Stimulated activated CD8-positive, alpha-beta memory T cell treated with anti-CD3 and anti-CD28 coated beads, Interleukin-4, amount 100 ng/mL, for 48 hours (primary cell): Measurements from ENCODE around the gene TRIL.

Experiments
- DNase-seq: peaks from one replicate; pipeline ENCODE4 v3.0.0-alpha.2; 2020

TRIL gene, protein sequence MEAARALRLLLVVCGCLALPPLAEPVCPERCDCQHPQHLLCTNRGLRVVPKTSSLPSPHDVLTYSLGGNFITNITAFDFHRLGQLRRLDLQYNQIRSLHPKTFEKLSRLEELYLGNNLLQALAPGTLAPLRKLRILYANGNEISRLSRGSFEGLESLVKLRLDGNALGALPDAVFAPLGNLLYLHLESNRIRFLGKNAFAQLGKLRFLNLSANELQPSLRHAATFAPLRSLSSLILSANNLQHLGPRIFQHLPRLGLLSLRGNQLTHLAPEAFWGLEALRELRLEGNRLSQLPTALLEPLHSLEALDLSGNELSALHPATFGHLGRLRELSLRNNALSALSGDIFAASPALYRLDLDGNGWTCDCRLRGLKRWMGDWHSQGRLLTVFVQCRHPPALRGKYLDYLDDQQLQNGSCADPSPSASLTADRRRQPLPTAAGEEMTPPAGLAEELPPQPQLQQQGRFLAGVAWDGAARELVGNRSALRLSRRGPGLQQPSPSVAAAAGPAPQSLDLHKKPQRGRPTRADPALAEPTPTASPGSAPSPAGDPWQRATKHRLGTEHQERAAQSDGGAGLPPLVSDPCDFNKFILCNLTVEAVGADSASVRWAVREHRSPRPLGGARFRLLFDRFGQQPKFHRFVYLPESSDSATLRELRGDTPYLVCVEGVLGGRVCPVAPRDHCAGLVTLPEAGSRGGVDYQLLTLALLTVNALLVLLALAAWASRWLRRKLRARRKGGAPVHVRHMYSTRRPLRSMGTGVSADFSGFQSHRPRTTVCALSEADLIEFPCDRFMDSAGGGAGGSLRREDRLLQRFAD

DNA sequence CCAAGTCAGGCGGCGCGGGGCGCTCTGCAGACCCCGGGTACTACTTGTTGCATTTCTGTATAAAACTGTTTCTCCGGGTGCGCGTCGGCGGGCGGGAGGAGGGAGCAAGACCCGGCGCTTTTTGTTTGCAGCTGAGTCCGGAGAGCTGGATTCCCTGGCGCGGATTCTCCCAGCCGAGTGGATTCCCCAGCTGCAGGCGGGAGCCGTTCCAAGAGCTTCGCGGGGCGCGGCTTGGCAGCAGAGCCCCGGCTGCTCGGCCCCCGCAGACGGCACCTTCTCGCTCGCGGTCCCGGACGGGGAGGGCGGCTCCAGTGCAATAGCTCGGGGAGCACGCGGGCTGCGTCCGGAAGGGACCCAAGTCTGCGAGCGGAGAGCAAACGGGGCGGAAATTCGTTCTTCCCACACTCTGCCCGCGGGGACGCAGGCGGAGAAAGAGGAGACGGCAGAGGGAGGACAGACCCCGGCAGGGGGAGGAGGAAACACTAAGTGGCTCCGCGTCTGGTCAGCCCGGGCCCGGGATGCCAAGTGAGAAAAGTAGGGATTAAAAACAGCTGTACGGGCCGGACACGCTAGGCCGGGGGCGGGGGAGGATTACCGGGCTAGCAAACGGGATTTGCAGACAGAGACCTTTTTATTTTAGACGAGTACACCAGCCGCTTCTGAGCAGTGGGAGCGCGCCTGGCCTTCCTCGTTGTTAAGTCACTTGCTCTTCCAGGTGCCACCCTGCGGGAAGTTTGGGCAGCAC lies at the start of gene TRIL:
TSS of gene TRIL (minus strand) at position 96 of the 745 bp plus-strand sequence. CDS start 284 bp downstream, outside the sequence.
- DNase-seq: no peak

DNA sequence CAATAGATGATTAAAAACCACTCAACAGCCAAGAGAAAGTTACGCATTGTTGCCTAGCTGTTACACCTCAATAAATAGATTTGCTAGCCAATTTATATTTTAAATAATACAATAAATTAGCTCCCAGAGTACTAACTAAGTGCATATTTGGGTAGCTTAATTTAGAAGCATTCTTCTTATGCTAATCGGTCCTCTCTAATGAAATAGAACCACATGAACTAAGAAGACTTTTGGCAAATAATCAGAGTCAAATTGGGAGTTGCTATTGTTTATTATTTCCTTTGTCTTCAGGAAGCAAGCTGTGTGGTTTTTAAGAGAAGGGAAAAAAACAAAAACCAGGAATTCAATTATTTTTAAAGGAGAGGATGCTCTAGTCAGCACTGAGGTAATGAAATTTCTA lies 49.0 kb upstream of the TRIL start:
- no peak for DNase-seq

DNA sequence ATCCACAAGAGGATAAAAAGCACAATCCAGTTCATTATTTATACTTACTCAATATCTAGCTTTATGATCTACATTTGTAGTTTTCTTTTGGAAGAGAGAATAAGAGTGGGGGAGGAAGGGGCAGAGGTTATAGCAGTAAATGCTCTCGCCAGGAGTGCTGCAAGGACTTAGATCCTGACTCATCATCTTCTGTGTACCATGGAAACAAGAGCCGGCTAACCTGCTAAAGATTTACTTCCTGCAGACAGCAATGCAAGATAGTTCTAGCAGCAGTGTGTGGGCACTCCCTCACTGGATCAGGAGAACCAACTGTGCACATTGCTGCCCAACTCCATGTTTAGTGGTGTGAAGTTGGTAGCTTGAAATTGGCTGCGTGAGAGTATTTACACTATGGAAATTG lies 47.7 kb upstream of the TRIL start:
- DNase-seq: no peak

DNA sequence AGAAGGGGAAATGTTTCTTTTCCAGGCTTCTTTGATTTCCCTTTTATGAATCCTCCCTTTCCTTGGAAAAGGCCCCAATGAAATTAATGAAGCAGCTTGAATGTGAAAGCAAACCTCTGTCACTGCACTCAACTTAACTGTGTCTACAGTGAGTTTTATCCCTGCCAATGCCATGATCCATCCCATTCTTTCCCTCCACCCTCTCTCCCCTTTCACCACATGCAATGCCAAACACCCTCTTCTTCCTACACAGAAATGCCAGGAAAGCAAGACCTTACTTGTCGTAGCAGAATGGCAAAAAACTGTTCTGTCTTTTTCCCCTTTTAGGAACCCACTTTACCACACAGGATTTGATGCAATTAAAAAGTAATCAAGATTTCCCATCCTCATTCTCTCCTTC lies 47.3 kb upstream of the TRIL start:
- DNase-seq: no peak

DNA sequence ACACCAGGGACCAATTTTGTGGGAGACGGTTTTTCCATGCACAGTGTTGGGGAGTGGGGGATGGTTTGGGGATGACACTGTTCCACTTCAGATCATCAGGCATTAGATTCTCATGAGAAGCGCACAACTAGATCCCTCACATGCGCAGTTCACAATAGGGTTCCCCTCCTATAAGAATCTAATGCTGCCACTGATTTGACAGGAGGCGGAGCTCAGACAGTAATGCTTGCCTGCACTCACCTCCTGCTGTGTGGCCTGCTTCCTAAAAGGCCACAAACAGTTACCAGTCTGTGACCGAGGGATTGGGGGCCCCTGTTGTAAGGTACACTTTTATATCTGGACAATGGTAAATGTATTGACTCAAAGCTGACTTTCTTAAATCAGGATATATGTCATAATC lies 45.6 kb upstream of the TRIL start:
- DNase-seq: no peak

DNA sequence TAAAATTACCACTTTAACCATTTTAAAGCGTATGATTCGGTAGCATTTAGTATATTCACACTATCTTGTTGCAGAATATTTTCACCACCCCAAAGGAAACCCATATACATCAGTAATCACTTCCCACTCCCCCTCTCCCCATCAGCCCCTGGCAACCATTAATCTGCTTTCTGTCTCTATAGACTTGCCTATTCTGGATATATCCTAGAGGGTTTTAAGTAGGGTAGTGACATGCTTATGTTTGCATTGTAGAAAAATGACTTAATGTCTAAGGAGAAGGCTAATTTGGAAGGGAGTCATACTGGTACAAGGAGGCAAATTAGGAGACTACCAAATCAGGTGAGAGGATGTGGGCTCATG lies 42.6 kb upstream of the TRIL start:
- DNase-seq: no peak

DNA sequence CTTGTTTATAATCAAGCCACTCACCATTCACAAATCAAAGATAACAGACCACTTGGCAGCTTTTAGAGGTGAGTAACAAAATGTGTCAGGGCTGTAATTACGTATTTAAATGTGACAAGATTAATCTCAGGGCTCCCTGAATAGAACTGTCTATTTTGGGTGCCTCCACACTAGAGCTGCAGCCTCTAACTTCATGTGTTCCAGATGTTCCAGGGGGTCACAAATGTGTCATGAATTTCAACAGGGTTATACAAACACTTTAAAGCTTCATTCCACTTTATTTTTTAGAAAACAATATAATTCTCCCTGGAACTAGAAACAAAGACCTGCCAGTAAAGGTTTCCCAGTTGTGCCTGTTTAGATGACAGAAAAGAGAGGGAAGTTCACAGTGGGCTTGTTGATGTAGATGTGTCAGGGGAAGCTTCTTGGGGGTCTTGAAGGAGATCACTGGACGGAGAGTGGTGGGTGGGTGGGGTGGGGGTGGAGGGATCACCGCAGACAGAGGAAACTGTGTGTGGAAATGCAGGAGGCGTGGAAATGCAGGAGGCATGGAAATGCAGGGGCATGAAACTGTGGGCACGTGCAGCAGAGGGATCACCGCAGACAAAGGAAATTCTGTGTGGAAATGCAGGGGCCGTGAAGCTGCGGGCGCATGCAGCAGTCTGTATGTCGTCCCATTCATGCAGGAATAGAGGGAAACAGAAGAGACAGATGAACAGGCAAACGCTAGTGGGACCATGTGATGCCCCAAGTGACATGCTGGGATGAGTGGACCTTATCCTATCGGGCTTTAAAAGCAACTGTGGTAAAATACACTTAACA lies 42.0 kb upstream of the TRIL start:
- no peak for DNase-seq

DNA sequence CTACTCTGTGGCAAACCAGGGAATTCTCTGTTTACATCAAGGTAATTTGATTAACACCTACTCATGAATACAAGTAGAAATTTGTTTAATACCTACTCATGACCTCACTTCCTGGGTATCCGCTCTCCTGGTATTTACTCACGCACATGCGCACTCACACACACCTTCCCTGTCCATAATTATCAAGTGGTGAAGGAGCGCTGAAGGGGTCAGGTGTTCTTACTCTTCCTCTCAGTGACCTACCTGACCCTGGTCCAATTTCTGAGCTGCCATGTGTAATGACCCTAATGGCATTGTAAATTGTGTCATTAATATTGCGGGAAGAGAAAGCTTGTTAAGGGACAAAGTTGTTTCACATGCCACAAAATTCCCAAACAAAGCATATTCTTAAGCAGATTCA lies 41.3 kb upstream of the TRIL start:
- no peak for DNase-seq

DNA sequence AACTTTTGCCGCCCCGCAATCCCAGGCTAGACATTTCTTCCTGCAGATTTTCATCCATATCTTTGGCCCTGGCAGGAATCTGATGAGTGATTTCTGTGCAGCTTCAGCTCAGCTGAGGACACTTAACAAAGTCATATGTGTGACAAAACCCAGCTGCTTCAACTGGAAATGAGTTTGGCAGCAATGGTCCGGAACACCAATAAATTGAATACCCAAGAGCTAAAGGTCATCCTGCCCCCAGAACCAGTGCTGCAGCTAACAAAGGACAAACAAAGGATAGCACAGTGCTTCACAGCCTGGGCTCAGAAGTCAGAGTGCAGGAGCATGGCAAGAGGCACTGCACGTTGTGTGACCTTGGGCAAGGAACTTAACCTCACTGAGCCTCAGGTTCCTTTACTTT lies 40.0 kb upstream of the TRIL start:
- DNase-seq: no peak

DNA sequence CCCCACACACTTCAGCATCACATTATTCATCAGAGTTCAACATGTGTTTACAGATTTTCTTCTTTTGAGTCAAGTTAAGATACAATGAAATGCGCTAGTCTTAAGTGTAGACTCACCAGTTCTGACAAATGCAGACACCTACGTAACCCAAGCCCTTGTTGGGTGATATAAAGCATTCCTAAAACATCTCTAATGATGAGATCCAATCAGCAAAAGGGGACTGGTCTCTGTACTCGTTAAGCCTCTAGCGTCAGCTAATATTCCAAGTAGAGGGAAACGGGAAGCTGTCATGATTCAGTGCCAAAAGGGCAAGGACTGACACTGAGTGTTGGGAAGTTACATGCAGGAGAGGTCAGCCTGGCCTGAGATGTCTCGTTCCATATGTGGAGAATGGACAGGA lies 38.7 kb upstream of the TRIL start:
- DNase-seq: no peak

DNA sequence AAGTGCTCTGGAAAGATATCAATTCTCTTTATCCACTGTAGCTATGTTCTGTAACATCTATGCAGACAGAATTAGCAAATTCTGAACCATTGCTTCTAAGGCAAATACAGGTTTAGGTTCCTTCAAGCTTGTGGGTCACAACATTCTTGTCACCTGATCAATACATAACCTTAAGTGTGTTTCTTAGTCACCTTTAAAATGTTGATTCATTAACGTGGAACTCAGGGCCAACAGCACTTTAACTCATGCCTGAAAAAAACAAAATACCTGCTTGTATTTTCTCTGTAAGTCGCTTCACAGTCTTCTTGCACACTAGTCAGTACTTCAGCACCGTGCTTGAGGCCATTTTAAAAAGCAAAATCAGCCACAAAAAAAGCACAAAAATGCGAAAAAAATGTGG lies 35.2 kb upstream of the TRIL start:
- no peak for DNase-seq

DNA sequence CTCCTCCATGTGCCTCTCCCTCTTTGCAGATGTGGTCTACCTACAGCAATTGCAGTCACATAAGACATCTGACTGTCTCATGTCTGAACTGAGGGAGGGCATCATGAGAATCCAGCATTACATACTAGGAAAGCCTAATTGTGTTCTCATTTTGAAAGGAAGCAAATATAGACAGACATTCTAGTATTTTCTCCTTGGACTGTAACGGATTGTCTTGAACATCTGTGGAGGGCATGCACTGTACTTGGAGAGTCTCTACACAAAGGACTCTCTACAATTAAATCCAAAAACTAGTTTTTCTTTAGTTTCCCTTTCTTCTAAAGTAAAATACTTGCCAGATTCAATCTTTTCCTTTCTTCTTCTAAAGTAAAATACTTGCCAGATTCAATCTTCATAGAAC lies 34.7 kb upstream of the TRIL start:
- no peak for DNase-seq

DNA sequence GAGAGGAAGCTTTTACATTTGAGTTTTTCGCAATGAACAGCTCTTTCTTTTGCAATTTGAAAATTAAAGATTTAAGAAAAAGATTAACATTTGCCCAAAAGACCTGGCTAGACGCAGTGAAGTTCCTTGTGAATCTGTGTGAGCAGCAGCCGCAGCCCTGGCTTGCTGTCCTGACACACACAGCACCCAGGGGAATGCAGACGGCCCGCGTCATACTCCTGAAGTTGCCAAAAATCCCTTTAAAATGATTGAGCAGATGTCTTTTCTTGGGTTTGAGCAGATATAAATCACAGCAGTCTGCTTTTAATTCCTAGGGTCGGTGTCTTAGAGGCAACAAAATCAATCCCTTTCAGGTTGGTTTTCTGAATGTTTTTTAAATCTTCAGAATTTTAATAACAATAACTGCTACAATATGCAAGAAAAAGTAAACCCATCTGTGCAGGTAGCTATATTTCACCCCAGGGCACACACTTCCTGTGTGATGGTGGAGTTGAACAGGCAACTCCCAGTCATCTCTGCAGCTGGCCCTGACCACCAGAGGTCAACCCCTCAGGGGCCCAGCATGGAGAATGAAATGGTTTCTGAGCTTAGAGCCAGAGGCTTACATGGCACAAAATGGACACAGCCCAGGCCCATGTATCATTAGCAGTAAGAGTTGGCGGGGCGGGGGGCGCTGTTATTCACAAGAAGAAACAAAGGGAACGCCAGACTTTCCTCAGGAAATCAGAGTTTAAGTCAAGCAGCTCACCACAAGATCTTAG lies 32.2 kb upstream of the TRIL start:
- DNase-seq: no peak

DNA sequence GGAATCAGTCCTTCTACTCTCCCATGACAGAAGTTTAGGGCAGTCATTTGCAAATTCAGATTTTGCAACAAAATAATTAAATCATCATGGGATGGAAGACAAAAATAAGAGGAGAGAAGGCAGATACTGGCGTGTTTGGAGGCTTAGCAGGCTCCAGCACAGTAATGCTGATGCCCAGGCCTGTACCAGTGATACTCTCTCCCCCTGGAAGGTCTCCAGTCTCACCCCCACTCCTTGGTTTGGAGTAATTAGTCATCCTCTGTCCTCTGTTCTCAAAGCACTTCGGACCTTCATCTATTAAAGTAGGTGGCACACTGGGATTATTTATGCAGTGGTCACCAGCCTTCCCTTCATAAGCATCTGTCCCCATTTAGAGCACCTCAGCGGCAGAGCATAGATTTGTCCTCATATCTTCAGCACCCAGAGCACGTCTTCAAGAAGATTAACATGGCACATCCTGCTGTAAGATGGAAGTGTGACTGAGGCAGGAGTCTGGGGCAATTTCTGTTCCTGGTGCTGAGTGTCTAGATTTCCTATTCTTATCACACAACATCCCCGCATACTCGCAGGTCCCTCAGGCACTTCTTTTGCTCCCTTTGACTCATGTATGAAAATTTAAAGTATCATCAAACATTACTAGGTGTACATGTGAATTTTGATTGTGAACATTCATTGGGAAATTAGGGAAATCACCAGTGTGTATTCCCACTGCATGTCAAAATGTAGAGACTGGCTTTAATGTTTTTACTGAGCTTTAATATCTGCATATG lies 31.3 kb upstream of the TRIL start:
- no peak for DNase-seq

DNA sequence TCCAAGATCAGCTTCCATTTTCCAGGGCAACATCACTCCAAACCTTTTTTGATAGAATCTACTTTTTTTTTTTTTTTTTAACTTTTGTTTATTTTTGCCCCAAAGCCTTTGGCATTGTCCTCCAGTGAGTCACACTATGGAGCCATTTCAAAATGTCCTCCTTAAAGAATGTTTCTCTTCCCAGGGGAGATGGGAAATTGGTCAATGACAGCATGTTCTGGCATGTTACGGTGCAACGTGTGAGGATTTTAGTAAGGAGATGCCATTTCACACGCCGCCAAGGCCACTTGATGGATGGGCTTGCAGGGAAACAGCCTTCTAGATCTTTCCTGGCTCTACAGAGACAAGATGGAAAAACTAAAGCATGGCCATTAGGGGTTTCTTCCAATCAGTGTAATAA lies 30.7 kb upstream of the TRIL start:
- DNase-seq: no peak

DNA sequence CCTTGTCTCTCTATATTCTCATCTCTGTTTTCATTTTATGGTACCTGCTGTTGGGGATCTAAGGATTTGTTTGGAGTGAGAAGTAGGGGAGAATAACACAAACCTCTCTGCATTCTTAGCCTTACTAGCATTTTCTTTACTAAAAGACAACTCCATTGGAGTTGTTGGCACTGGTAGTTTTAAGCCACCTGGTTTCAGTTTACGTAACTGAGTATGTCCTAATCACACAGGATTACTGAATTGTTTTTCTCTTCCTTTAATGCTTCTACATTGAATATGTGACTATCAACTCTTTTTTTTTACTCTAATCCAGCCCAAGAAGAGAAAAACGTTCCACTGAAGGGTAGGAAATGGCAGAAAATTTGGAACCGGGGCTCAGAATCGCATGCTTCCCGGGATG lies 30.0 kb upstream of the TRIL start:
- DNase-seq: no peak

DNA sequence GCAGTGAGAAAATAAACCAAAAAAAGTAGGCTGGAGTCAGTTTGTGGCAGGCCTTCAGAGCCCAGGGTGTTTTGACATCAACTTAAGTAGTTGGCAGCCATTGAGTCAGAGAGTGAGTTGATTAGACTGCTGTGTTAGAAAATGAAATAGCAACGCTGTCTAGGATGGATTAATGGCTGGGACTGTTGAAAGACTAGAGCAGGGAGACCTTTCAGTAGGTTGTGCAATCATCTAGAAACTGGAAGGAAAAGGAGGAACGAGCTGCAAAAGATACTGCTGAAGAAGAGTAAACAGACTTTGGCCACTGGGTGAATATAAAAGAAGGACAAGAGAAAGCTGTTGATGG lies 28.6 kb upstream of the TRIL start:
- no peak for DNase-seq

DNA sequence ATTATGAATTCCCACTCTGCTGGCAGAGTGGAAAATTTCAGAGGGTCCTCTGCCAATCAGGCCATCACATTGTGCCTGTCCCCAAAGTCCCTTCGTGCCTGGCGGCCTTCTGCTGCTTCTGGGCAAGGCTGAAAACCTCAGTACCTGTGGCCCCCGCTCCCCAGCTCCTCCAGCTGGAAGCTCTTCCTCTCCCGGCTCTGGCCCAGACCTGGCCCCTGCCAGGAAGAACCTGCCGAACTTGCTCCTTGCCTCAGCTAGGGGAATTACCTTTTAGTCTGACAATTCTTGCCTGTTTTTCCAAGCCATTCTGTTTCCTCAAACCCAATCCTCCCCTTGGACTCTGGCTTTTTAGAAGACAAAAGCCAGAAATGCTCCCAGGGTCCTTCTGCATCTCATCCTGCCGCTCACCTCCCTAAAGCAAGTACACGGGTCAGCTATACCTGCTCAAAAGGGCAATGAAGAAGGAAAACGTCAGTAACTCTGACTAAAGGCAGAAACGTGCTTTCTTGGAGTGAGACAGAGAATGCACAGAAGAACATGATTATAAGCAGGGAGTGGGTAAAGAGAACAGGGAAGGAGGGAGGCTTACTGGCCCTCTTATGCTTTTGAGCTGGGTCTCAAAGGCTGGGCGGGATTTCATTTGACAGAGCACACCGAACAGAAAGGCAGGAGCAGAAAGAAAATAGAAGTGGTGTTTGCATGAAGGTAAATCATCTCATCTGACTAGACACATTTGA lies 28.1 kb upstream of the TRIL start:
- no peak for DNase-seq

DNA sequence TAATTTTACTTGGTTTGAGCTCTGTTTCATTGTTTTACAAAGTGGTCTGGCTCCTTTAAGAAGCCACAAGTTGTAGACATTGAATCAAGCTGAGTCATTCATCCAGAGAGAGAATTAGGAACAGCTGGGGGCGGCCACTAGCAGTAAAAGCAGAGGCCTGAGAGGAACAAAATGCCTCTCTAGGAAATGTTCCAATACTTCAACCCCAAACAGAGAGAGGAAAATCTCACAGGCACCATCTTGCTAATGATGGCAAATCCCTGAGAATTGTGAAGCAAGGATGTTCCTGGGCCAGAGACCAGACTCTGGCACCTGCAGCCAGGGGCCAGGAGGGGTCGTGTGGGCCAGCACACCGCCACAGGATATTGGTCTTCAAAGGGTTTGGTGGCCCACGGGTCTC lies 26.5 kb upstream of the TRIL start:
- no peak for DNase-seq

DNA sequence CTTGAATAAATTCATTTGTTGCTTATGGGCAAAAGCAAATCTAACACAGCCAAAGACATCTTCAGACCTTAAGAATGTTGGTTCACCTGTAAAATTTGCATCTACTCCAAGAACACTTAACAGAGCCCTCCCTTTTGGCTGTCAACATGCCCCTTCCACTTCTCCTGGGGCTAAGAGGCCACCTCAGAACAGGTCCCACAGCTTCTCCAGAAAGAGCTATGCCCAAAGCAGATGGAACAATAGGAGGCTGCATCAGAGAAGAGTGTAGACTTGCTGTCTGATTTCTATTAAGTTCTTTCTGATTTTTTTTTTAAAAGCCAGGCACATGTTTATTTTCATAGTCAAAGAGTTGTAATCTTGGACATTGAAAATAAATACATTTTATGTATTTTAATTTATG lies 26.1 kb upstream of the TRIL start:
- DNase-seq: no peak
